HUES48 (cell line): ENCODE measurements around the gene CEL.
"Not testable (repeated sequence)": the region's sequence is repeated elsewhere in the genome, so short reads cannot be mapped to it uniquely, and the experiment has no call there.

Experiments used
- H3K27ac ChIP-seq: one replicate; pipeline ENCODE4 v1.7.0; 2013; ENCODE audit warnings: low read depth, low read length, inconsistent platforms
- H3K27me3 ChIP-seq: 2 replicates; pipeline ENCODE4 v1.6.1; 2013; ENCODE audit warnings: mild to moderate bottlenecking, low read length; ENCODE audit not compliant: control insufficient read depth, insufficient read depth
- H3K36me3 ChIP-seq: 2 replicates; pipeline ENCODE4 v1.6.1; 2013; ENCODE audit warnings: low read length; ENCODE audit not compliant: control insufficient read depth, insufficient read depth
- H3K4me1 ChIP-seq: 2 replicates; pipeline ENCODE4 v1.6.1; 2013; ENCODE audit warnings: mild to moderate bottlenecking, low read length; ENCODE audit not compliant: control insufficient read depth, insufficient read depth
- H3K4me3 ChIP-seq: 2 replicates; pipeline ENCODE4 v1.5.1; 2013; ENCODE audit warnings: mild to moderate bottlenecking, low read depth, low read length
- H3K9ac ChIP-seq: 2 replicates; pipeline ENCODE4 v1.6.1; 2013; ENCODE audit warnings: mild to moderate bottlenecking, low read depth, low read length, moderate library complexity
- H3K9me3 ChIP-seq: 2 replicates; pipeline ENCODE4 v1.6.1; 2013; ENCODE audit warnings: low read length; ENCODE audit not compliant: control insufficient read depth, insufficient read depth

The CEL gene

DNA sequence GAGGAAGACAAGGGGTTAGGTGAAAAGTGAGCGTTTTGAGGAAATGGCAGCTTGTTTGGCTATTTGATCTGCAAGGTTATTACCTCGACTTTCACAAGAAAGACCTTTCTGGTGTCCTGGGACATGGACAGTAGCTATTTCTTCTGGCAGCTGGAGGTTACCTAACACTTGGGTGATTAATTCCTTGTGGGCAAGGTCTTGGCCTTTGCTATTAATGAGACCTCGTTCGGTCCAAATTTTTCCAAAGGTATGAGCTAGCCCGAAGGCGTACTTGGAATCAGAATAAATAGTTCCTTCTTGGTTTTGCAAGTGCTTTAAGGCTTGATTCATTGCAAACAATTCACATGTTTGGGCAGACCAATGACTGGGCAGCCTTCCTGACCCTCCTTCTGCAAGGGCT is 26.1 kb upstream of the CEL start:
- no peaks in the 10 kb centered on the region for H3K9me3 ChIP-seq
- no peak overlapping the region for H3K4me3 ChIP-seq
- H3K9ac ChIP-seq = no peak overlapping the region
- peaks cover 6% of the 10 kb centered on the region for H3K36me3 ChIP-seq
- H3K4me1 ChIP-seq = no peaks in the 10 kb centered on the region
- H3K27me3 ChIP-seq = no peaks in the 10 kb centered on the region
- H3K27ac ChIP-seq = no peak overlapping the region

DNA sequence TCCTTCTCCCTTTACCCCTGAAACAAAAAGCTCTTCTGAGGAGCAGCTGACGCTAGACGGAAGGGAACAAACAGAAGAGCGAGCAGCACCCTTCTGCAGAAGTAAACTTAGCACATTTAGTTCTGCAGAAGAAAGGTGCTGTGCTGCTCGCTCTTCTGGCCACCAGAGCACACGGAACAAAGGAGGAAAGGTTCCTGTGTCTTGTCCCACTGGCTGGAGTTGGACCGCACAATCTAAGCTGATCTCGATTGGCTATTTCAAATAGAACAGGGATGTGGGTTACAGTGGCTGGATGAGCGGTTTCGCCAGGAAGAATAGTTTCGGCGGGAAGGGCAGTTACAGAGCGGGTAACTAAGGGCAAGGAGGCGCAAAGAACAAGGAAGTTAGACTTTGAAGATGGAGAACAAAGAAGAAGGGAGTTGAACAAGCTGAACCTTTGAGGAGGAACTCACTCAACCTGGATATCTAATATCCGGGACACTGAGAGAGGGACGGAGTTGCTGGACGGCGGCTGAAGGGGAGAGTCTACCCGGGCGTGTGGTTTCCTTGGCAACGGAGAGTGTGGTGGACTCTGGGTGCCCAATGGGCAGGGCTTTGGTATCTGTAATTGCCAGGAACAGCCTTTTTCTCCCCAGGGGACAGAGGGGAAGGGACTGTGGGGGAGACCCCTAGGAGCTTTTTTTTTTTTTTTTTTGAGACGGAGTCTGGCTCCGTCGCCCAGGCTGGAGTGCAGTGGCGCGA is 23.8 kb upstream of the CEL start:
- Histone ChIP-seq H3K27ac (no peak overlapping the region), H3K9ac (no peak overlapping the region), H3K36me3 (peaks cover 24% of the 10 kb centered on the region), H3K4me1 (no peaks in the 10 kb centered on the region), H3K27me3 (no peaks in the 10 kb centered on the region), H3K9me3 (no peaks in the 10 kb centered on the region), H3K4me3 (no peak overlapping the region)

DNA sequence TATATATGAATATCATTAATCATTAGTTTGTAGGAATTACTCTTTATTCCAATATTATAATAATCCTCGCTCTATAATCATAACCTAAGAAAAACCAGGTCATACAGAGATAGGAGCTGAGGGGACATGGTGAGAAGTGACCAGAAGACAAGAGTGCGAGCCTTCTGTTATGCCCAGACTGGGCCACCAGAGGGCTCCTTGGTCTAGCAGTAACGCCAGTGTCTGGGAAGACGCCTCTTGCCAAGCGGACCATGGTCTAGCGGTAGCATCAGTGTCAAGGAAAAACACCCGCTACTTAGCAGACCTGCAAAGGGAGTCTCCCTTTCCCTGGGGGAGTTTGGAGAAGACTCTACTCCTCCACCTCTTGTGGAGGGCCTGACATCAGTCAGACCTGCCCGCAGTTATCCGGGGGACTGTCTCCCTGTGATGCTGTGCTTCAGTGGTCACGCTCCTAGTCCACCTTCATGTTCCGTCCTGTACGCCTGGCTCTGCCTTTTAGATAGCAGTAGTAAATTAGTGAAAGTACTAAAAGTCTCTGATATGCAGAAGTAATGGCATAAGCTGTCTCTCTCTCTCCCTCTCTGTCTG is 20.8 kb upstream of the CEL start:
- H3K4me1 ChIP-seq, H3K4me3 ChIP-seq, H3K27me3 ChIP-seq, H3K27ac ChIP-seq, H3K9me3 ChIP-seq, H3K9ac ChIP-seq: not testable (repeated sequence)
- peaks cover 48% of the 10 kb centered on the region for H3K36me3 ChIP-seq

DNA sequence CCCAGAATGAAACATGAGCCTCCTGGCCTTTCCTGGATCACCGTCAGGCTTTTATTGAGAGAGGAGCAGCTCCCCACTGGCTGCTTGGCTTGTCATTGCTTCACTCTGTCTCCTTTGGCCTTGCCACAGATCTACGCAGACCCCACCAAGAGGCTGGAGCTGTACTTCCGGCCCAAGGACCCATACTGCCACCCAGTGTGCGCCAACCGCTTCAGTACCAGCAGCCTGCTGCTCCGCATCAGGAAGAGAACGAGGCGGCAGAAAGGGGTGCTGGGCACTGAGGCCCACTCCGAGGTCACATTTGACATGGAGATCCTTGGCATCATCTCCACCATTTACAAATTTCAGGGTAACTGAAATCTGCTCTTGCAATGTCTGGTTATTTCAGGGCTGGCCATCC is 19.8 kb upstream of the CEL start:
- H3K36me3 ChIP-seq = peaks cover 57% of the 10 kb centered on the region
- no peaks in the 10 kb centered on the region for H3K27me3 ChIP-seq
- no peak overlapping the region for H3K9ac ChIP-seq
- H3K9me3 ChIP-seq = no peaks in the 10 kb centered on the region
- no peaks in the 10 kb centered on the region for H3K4me1 ChIP-seq
- H3K27ac ChIP-seq = no peak overlapping the region
- H3K4me3 ChIP-seq = no peak overlapping the region

DNA sequence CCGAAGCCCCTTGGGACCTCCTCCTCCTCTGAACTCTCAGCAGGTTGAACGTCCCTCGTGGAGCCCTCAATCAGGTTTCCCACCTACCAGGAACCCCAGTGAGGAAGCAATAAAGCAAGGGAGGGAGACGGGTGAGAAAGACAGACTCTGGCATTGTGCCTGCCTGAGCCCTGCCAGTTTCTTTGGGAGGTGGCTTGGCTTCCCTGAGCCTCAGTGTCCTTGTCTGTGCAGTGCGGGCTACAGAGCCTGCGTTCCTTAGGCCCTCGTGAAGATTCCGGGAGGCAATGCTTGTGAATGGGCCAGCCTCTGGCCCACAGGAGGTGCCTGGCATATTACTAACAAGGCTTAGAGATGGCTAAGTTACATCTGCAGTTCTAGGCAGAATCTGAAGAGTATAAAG is 19.1 kb upstream of the CEL start:
- no peaks in the 10 kb centered on the region for H3K4me1 ChIP-seq
- no peak overlapping the region for H3K9ac ChIP-seq
- H3K36me3 ChIP-seq = peaks cover 62% of the 10 kb centered on the region
- H3K4me3 ChIP-seq = no peak overlapping the region
- H3K9me3 ChIP-seq = no peaks in the 10 kb centered on the region
- H3K27ac ChIP-seq = no peak overlapping the region
- no peaks in the 10 kb centered on the region for H3K27me3 ChIP-seq

DNA sequence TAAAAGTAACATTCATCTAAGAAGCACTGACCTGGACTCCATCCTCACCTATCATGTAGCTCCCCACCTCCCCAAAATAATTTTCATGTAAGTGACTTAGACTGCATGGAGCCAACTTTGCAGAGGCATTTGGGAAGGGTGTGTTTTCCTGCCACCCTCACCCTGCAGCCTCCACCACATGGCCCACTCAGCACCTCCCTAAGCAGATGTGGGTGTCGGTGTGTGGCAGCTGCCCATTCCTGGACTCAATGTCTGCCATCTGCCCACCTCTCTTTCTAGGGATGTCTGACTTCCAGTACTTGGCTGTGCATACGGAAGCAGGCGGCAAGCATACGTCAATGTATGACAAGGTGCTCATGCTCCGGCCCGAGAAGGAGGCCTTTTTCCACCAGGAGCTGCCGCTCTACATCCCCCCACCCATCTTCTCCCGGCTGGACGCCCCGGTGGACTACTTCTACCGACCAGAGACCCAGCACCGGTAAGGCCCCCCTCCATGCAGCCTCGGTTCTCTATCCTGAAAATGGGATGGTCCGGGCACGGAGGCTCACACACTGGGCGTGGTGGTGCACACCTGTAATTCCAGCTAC is 18.2 kb upstream of the CEL start:
- Histone ChIP-seq H3K27ac (no peak overlapping the region), H3K36me3 (peaks cover 62% of the 10 kb centered on the region), H3K9me3 (no peaks in the 10 kb centered on the region), H3K9ac (no peak overlapping the region), H3K4me3 (no peak overlapping the region), H3K4me1 (no peaks in the 10 kb centered on the region), H3K27me3 (no peaks in the 10 kb centered on the region)

DNA sequence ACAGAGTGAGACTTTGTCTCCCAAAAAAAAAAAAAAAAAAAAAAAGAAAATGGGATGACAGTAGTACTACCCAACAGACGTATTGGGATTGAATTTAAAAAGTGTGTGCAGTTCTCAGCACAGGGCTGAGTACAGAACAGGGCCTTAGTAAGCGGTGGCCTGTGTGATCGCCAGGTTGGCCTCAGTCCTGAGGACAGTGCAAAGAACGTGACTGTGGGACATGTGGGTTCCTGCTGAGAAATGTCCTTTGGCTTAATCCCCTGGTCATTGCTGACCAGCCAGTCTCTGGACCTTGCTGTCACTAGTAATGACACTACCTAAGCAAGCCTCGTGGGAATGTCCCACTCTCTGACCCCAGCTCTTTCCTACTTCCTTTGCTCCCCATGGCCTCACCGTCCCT is 17.7 kb upstream of the CEL start:
- H3K4me3 ChIP-seq = no peak overlapping the region
- H3K9me3 ChIP-seq = no peaks in the 10 kb centered on the region
- peaks cover 66% of the 10 kb centered on the region for H3K36me3 ChIP-seq
- H3K4me1 ChIP-seq = no peaks in the 10 kb centered on the region
- H3K9ac ChIP-seq = no peak overlapping the region
- H3K27me3 ChIP-seq = no peaks in the 10 kb centered on the region
- no peak overlapping the region for H3K27ac ChIP-seq

DNA sequence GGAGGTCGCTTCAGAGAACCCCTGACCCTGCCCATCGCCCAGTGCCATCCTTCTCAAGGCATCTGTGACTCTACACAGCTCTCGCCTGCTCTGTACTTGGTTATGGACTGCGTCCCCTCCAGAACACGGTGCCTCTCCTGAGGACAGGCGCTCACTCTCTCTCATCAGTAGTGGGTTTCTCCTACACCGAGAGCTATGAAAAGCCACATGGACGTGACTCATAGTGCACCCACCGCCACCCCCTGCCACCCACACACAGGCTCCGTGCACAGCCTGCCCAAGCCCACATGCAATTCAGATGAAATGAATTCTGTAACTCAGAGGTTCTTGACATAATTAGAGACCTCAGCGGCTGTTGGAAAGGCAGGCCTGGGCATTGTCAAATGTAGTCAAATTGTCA is 17.1 kb upstream of the CEL start:
- H3K4me3 ChIP-seq = no peak overlapping the region

DNA sequence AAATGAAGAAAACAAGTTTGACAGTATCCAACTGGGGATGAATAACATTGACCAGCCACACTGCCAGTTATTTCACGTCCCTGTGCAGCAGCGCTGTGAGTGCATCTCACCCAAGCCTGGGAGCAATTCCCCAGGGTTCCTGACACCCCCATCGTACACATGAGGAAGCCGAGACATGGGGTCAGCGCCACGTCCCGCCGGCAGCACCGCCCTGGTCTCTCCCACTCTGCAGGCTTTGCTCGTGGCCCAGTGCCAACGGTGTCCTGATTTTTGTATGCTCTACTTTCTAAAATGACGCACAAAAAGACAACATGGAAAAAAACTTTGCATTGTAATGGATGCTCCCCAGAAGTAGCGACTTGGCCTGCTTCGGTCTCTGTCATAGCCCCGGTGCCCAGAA is 16.6 kb upstream of the CEL start:
- H3K9ac ChIP-seq = no peak overlapping the region
- H3K27me3 ChIP-seq = no peaks in the 10 kb centered on the region
- no peaks in the 10 kb centered on the region for H3K4me1 ChIP-seq
- H3K36me3 ChIP-seq = peaks cover 76% of the 10 kb centered on the region
- H3K9me3 ChIP-seq = no peaks in the 10 kb centered on the region
- no peak overlapping the region for H3K4me3 ChIP-seq
- no peak overlapping the region for H3K27ac ChIP-seq

More for the DNA sequence above, 17.1 kb upstream of the CEL start:
- Histone ChIP-seq H3K9ac (no peak overlapping the region), H3K27ac (no peak overlapping the region), H3K36me3 (peaks cover 71% of the 10 kb centered on the region), H3K27me3 (no peaks in the 10 kb centered on the region), H3K9me3 (no peaks in the 10 kb centered on the region), H3K4me1 (no peaks in the 10 kb centered on the region)

DNA sequence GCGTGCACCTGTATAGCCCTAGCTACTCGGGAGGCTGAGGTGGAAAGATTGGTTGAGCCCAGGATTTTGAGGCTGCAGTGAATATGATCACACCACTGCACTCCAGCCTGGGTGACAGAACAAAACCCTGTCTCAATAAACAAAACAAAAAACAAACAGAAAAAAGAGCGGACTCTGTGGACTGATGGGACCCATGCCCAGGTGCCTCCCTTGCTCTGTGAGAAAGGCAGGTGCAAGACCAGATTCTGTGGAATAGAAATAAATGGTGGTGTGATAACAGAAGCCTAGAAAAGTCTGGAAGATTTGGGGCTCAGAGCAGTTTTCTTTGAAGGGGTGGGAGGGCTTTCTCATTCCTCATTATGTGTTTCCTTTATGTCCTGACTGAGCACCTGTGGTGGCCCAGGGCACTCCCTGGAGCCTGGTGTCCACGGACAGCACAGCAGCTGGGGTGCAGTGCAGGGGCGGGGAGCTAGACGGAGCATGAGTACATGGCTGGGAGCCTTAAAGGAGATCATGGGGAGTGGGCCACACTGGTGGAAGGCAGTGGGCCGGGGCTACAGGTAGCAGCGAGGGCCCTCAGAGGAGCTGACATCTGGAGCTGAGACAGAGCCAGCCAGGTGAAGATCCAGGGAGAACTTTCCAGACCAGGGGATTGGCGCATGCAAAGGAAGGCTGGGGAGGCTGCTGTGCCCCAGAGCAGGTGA is 15.4 kb upstream of the CEL start:
- Histone ChIP-seq H3K27me3 (no peaks in the 10 kb centered on the region), H3K9ac (no peak overlapping the region), H3K4me1 (no peaks in the 10 kb centered on the region), H3K4me3 (no peak overlapping the region), H3K9me3 (no peaks in the 10 kb centered on the region), H3K36me3 (peaks cover 86% of the 10 kb centered on the region), H3K27ac (no peak overlapping the region)

DNA sequence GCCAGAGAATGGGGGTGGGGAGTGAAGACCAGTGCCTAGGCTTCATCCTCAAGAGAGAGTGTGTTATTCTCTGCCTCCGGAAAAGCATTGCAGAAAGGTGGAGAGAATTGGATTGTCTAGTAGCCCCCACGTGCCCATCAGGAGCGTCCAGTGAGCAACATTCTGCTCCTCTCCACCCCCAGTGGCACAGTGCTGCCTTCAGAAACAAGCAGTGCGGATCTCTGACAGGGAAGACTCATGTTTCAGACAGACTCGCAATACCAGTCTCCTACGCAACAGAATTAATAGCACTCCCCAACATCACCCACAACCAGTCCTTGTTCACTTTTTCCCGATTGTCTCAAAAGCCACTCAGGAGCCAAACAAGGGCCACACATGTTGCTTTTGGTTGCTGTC is 14.9 kb upstream of the CEL start:
- Histone ChIP-seq H3K36me3 (peaks cover 86% of the 10 kb centered on the region), H3K9me3 (no peaks in the 10 kb centered on the region), H3K27me3 (no peaks in the 10 kb centered on the region), H3K4me3 (no peak overlapping the region), H3K4me1 (no peaks in the 10 kb centered on the region), H3K9ac (no peak overlapping the region), H3K27ac (no peak overlapping the region)
